CMK (cell line): ENCODE measurements around the gene PDE2A.

ENCODE experiments used
- DNase-seq: peaks from one replicate; pipeline ENCODE4 v3.0.0-alpha.2; 2010; ENCODE audit warnings: low read depth

PDE2A gene

GRCh38 chr11:72543849-72544542 is 130.2 kb downstream of the PDE2A start:
- no peak for DNase-seq

GRCh38 chr11:72541257-72541974 is 132.8 kb downstream of the PDE2A start:
- no peak for DNase-seq

- no peak for DNase-seq
Observed at GRCh38 chr11:72537051-72537450, 137.2 kb downstream of the PDE2A start.

- no peak for DNase-seq
Observed at GRCh38 chr11:72535194-72535547, 139.1 kb downstream of the PDE2A start.

GRCh38 chr11:72534371-72535193 is 139.6 kb downstream of the PDE2A start:
- no peak for DNase-seq

GRCh38 chr11:72529068-72529467 is 145.2 kb downstream of the PDE2A start:
- DNase-seq = no peak

GRCh38 chr11:72528121-72528520 is 146.1 kb downstream of the PDE2A start:
- no peak for DNase-seq
